Cardiac muscle cell (in vitro differentiated cells and primary cell): ENCODE data around the gene MAP4K3. TPM values are rescaled to one million over a fixed set of nuclear protein-coding genes. Genes with fewer than 3 reads are reported as not detected.

ENCODE experiments used
- DNase-seq, 2 donors: peaks; one replicate each; pipeline versions ENCODE4 v3.0.0 to v3.0.0-alpha.2; 2010 to 2017; ENCODE audit warnings: low read depth in 1 of 2, low spot score in 1 of 2
- H3K27ac ChIP-seq: fragments of 200-600 bp; sonication (generic); 2 replicates; pipeline ENCODE4 v1.5.1; 2016
- H3K27me3 ChIP-seq: fragments of 200-600 bp; sonication (generic); 2 replicates; pipeline ENCODE4 v1.6.0; 2016; ENCODE audit warnings: control low read depth
- H3K36me3 ChIP-seq: fragments of 200-600 bp; sonication (generic); 2 replicates; pipeline ENCODE4 v1.5.1; 2016; ENCODE audit warnings: control low read depth
- H3K4me1 ChIP-seq: fragments of 200-600 bp; sonication (generic); 2 replicates; pipeline ENCODE4 v1.8.1; 2017; ENCODE audit warnings: low read depth, mild to moderate bottlenecking, mixed run types
- H3K4me3 ChIP-seq: fragments of 200-600 bp; sonication (generic); 2 replicates; pipeline ENCODE4 v1.5.1; 2016; ENCODE audit warnings: mild to moderate bottlenecking
- H3K9me3 ChIP-seq: fragments of 200-600 bp; sonication (generic); 2 replicates; pipeline ENCODE4 v1.5.1; 2017; ENCODE audit warnings: low read depth, mild to moderate bottlenecking, control low read depth
- polyA plus RNA-seq: library from polyadenylated mRNA; unstranded; fragments of >200 nt; fragmentation: Nextera tagmentation; extraction: Ambion mirVana; gene quantifications from 2 replicates; pipeline ENCODE4 v1.2.1, GENCODE V29; 2016
- total RNA-seq: library from RNA; depleted of rRNA; stranded (reverse); fragments of >200 nt; gene quantifications from 2 replicates; pipeline ENCODE4 v1.2.3, GENCODE V29; 2016
- TF ChIP-seq, protein P1 (sequence below): IDR thresholded peaks from 2 replicates; pipeline ENCODE4 v1.5.1; 2012; ENCODE audit warnings: low read depth, mild to moderate bottlenecking, low read length

MAP4K3 gene
- total and polyA plus RNA-seq, 2 experiments from 2014 or later = 34.6 to 56.7 TPM

DNA sequence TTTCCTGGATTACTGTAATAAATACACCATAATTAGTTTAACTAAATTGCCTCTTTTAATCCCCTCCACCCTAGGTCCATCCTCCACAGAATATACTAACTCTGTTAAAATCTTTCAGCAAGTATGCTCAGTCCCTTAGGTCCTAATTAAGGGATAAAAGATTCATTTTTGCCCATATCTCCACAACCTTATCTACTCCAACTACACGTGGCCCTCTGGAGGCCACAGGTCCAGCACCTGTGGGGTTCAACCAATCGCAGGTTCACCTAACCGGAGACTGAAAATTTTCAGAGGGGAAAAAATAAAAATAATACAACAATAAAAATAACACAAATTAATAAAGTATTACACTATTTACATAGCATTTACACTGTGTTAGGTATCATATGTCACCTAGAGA is 86.4 kb downstream of the MAP4K3 start:
- no peak overlapping the region for H3K27ac ChIP-seq
- H3K4me1 ChIP-seq = no peaks in the 10 kb centered on the region
- TF ChIP-seq, protein P1, sequence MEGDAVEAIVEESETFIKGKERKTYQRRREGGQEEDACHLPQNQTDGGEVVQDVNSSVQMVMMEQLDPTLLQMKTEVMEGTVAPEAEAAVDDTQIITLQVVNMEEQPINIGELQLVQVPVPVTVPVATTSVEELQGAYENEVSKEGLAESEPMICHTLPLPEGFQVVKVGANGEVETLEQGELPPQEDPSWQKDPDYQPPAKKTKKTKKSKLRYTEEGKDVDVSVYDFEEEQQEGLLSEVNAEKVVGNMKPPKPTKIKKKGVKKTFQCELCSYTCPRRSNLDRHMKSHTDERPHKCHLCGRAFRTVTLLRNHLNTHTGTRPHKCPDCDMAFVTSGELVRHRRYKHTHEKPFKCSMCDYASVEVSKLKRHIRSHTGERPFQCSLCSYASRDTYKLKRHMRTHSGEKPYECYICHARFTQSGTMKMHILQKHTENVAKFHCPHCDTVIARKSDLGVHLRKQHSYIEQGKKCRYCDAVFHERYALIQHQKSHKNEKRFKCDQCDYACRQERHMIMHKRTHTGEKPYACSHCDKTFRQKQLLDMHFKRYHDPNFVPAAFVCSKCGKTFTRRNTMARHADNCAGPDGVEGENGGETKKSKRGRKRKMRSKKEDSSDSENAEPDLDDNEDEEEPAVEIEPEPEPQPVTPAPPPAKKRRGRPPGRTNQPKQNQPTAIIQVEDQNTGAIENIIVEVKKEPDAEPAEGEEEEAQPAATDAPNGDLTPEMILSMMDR = no peak
- no peak overlapping the region for H3K4me3 ChIP-seq
- H3K9me3 ChIP-seq = no peaks in the 10 kb centered on the region
- no peak for DNase-seq
- H3K27me3 ChIP-seq = no peaks in the 10 kb centered on the region
- no peaks in the 10 kb centered on the region for H3K36me3 ChIP-seq

DNA sequence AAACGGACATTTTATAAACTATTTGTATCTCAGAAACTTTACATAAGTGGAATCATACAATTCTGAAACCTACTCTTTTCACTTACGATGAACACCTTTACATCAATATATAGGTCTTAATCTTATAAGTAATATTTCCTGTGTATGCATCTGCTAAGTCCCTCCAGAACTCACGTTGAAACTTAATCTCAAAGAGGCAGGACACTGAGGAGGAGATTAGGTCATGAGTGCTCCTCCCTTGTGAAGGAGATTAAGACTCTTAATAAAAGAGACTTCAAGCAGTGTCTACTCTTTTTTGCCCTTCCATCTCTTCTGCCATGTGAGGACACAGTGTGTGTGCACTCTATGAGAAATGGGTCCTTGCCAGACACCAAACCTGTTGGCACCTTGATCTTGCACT is 98.6 kb downstream of the MAP4K3 start:
- DNase-seq = no peak

DNA sequence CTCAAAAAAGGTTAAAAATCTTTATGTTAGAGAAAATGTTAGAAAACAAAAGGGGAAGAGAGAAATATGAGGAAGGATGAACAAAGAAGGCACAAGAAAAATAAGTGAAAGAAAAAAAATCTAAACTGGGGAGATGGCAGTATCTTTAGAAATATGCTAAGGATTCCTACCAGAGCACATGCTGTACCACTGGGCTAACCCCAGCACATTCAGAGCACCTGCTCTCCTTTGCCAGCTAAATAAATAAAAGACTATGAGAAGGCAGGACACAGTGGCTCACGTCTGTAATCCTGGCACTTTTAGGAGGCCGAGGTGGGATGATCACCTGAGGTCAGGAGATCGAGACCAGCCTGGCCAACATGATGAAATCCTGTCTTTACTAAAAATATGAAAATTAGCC is 101.2 kb downstream of the MAP4K3 start:
- Histone ChIP-seq H3K4me1 (peaks cover 9% of the 10 kb centered on the region), H3K4me3 (no peak overlapping the region), H3K36me3 (no peaks in the 10 kb centered on the region), H3K27me3 (no peaks in the 10 kb centered on the region), H3K27ac (no peak overlapping the region), H3K9me3 (no peaks in the 10 kb centered on the region)
- TF ChIP-seq, protein P1 = no peak
- no peak for DNase-seq

More for the DNA sequence above, 98.6 kb downstream of the MAP4K3 start:
- peaks cover 4% of the 10 kb centered on the region for H3K4me1 ChIP-seq
- no peaks in the 10 kb centered on the region for H3K36me3 ChIP-seq
- no peaks in the 10 kb centered on the region for H3K9me3 ChIP-seq
- no peak overlapping the region for H3K27ac ChIP-seq
- no peaks in the 10 kb centered on the region for H3K27me3 ChIP-seq
- no peak overlapping the region for H3K4me3 ChIP-seq
- TF ChIP-seq, protein P1 = no peak

DNA sequence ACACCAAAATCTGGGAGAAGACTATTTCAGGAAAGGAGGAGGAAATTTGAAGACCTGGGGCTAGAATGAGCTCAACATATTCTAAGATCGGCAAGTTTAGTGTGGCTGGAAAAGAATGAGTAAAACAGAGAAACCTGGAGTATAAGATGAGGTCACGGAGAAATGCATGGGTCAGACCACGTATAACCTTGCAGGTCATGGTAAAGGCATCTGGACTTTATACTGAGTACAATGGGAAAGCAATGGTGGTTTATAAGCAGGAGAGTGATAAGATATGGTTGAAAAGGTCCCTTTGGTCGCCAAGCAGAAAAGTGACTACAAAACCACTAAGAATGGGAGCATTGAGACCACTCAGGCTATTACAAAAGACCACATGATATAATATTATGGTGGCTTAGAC is 102.1 kb downstream of the MAP4K3 start:
- Histone ChIP-seq H3K4me3 (no peak overlapping the region), H3K27me3 (no peaks in the 10 kb centered on the region), H3K4me1 (peaks cover 9% of the 10 kb centered on the region), H3K27ac (no peak overlapping the region), H3K9me3 (no peaks in the 10 kb centered on the region), H3K36me3 (no peaks in the 10 kb centered on the region)
- TF ChIP-seq, protein P1 = no peak
- no peak for DNase-seq

DNA sequence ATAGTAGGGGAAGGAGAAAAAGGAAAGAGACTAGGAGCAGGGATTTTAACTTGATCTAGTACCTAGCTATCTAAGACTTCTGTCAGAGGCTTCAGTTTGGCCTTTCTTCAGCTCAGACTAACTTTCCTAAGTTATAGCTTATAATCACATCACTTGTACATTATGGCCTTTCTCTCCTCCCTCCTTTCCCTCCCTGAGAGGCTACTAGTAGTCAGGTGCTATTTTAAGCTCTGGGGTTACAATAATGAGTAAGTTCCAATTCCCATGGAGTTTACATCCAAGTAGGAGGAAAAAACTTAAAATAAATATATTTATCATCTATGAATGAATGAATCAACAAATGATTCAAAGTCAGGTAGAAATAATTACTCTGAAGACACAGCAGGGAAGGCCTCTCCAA is 102.6 kb downstream of the MAP4K3 start:
- Histone ChIP-seq H3K36me3 (no peaks in the 10 kb centered on the region), H3K27me3 (no peaks in the 10 kb centered on the region), H3K4me1 (peaks cover 9% of the 10 kb centered on the region), H3K4me3 (no peak overlapping the region), H3K9me3 (no peaks in the 10 kb centered on the region), H3K27ac (no peak overlapping the region)
- DNase-seq = no peak
- TF ChIP-seq, protein P1 = no peak

DNA sequence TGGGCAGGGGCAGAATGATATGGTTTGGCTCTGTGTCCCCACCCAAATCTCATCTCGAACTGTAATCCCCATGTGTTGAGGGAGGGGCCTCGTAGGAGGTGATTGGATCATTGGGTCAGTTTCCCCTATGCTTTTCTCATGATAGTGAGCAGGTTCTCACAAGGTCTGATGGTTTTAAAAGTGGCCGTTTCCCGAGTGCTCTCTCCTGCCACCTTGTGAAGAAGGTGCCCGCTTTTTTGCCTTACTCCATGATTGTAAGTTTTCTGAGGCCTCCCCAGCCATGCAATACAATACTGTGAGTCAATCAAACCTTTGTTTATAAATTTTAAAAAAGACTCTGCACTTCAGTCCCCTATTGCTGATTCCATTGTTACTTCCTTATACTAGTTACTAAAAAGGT is 110.4 kb downstream of the MAP4K3 start:
- Histone ChIP-seq H3K27me3 (no peaks in the 10 kb centered on the region), H3K4me1 (no peaks in the 10 kb centered on the region), H3K36me3 (peaks cover 34% of the 10 kb centered on the region), H3K4me3 (no peak overlapping the region), H3K9me3 (no peaks in the 10 kb centered on the region), H3K27ac (no peak overlapping the region)
- DNase-seq = no peak
- TF ChIP-seq, protein P1 = no peak
